GM13977 (cell line): ENCODE data around the gene PDIA5.

ENCODE experiments used
- DNase-seq: peaks from one replicate; pipeline ENCODE4 v3.0.0; 2012; ENCODE audit warnings: low spot score
- CTCF ChIP-seq: IDR thresholded peaks from 2 replicates; pipeline ENCODE4 v1.5.1; 2012; ENCODE audit warnings: mild to moderate bottlenecking, control low read depth; ENCODE audit not compliant: insufficient read depth; ENCODE audit errors: extremely low read depth, missing control alignments
- in situ Hi-C: fragments of 300-500 bp; cut with MboI; formaldehyde crosslinking; loops from one replicate; pipeline ENCODE4 v1.12.0; 2022; ENCODE audit warnings: low sequenced_read_pairs, low pct_unique_long_range_greater_than_20kb, mixed read lengths, inconsistent platforms; ENCODE audit not compliant: unreplicated experiment

Gene PDIA5

GRCh38 chr3:123152687-123153086 is 85.9 kb downstream of the PDIA5 start:
- TF ChIP-seq CTCF = no peak
- no peak for DNase-seq
- in situ Hi-C loops = no loop called here

GRCh38 chr3:123153125-123154019 is 86.5 kb downstream of the PDIA5 start:
- peak; percentile 42 for DNase-seq

GRCh38 chr3:123154020-123154985 is 87.5 kb downstream of the PDIA5 start:
- in situ Hi-C loops = no loop called here
- no peak for DNase-seq
- no peak for TF ChIP-seq CTCF

More at GRCh38 chr3:123153125-123154019, 86.5 kb downstream of the PDIA5 start:
- TF ChIP-seq CTCF = peak; percentile 4
- in situ Hi-C loops = no loop called here

- TF ChIP-seq CTCF = no peak
- no peak for DNase-seq
Measured at GRCh38 chr3:123155471-123156011, 88.7 kb downstream of the PDIA5 start.

GRCh38 chr3:123156276-123156995 is 89.6 kb downstream of the PDIA5 start:
- in situ Hi-C loops = no loop called here
- no peak for DNase-seq
- TF ChIP-seq CTCF = no peak

More at GRCh38 chr3:123155471-123156011, 88.7 kb downstream of the PDIA5 start:
- in situ Hi-C loops = no loop called here
